Mammary epithelial cell (primary cell): Measurements from ENCODE around the gene MARVELD1.

ENCODE experiments used
- EZH2 ChIP-seq: IDR thresholded peaks from 2 replicates; pipeline ENCODE4 v1.6.1; 2012; ENCODE audit warnings: low read length, inconsistent platforms, borderline replicate concordance
- TF ChIP-seq, protein P1 (sequence below), 2 donors: IDR thresholded peaks in 1 of 2; conservative IDR thresholded peaks in 1 of 2; 2 replicates each; pipeline ENCODE4 v1.5.1; 2011 to 2012; ENCODE audit warnings: inconsistent platforms in 2 of 2, low read length in 2 of 2, mild to moderate bottlenecking in 2 of 2, control low read depth in 1 of 2, low read depth in 1 of 2; ENCODE audit not compliant: insufficient read depth in 1 of 2; ENCODE audit errors: extremely low read depth in 1 of 2

DNA sequence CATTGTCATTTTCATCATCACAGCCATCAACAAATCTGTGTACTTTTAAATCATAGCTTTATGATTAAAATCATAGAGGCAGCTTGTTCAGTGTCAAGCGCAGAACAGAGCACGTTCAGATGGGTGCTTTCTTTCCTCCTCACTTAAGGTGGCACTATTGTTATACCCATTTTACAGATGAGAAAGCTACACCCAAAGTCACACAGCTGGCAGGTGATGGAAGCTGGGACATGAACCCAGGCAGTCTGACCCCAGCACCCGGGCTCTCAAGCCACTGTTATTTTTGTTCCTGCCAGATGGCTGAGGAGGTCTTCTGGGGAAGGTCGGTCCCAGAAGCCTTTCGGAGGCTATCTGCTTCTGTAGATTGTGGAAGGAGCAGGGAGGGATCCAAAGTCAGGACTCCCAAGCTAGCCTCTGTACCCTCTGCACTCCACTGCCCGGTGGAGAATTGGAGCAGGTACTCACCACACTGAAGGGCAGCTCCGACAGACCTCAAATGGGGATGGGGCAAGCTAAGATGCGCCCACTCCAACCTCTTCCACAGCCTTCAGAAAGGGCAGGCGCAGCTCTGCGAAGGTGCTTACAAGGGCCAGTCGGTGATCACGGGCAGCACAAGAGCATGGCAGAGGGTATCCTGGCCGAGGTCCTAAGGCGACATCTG, 27.1 kb upstream of the MARVELD1 start:
- TF ChIP-seq, protein P1, sequence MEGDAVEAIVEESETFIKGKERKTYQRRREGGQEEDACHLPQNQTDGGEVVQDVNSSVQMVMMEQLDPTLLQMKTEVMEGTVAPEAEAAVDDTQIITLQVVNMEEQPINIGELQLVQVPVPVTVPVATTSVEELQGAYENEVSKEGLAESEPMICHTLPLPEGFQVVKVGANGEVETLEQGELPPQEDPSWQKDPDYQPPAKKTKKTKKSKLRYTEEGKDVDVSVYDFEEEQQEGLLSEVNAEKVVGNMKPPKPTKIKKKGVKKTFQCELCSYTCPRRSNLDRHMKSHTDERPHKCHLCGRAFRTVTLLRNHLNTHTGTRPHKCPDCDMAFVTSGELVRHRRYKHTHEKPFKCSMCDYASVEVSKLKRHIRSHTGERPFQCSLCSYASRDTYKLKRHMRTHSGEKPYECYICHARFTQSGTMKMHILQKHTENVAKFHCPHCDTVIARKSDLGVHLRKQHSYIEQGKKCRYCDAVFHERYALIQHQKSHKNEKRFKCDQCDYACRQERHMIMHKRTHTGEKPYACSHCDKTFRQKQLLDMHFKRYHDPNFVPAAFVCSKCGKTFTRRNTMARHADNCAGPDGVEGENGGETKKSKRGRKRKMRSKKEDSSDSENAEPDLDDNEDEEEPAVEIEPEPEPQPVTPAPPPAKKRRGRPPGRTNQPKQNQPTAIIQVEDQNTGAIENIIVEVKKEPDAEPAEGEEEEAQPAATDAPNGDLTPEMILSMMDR (conservative IDR thresholded peaks at IDR 0.05 in 1 of 2, IDR thresholded peaks at IDR 0.05 in 1 of 2; ENCODE audit: extremely low read depth in 1 of 2, insufficient read depth in 1 of 2, low read depth in 1 of 2, low read length in 2 of 2) = peak; percentile 3 to 4
- no peak for TF ChIP-seq EZH2
